GM11168 (cell line): Measurements from ENCODE around the gene ACSL6.

ENCODE experiments used
- in situ Hi-C: fragments of 300-500 bp; cut with MboI; formaldehyde crosslinking; loops from one replicate; pipeline ENCODE4 v1.12.0; 2022; ENCODE audit warnings: low sequenced_read_pairs; ENCODE audit not compliant: unreplicated experiment

The ACSL6 gene

DNA sequence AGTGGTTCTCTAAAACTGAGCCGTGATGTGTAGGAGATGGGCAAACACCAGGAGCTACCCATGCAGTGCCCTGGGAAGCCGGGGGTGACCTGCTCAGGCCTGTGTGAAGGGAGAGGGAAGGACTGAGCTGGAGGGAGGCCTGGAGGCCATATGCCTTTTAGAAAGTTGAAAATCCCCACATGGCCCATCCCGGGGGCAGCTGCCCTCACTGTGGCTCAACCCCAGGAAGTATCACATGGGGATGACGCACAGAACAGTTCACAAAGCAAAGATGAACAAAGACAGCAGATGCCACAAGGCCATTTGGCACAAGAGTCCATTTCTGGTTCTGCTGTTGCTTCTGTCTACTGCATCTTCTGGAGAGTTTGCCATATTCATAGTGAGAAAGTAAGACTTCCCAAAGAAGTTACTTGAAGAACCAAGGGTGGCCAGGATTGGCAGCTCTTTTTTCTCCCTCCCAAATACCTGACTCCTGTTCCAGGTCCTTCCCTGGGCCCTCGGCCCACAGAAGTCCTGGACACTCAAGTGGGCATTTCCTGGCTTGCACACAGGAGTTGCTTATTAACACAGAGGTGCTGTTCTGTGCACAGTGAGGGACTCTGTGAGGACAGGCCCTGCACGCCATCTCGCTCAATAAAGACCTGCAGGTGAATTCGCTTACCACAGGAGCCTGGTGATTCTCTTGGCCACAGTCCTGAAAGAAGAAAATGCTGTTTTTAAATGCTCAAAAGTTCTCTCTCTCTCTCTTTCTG lies 25.1 kb downstream of the ACSL6 start:
- in situ Hi-C loops, result no loop called here

DNA sequence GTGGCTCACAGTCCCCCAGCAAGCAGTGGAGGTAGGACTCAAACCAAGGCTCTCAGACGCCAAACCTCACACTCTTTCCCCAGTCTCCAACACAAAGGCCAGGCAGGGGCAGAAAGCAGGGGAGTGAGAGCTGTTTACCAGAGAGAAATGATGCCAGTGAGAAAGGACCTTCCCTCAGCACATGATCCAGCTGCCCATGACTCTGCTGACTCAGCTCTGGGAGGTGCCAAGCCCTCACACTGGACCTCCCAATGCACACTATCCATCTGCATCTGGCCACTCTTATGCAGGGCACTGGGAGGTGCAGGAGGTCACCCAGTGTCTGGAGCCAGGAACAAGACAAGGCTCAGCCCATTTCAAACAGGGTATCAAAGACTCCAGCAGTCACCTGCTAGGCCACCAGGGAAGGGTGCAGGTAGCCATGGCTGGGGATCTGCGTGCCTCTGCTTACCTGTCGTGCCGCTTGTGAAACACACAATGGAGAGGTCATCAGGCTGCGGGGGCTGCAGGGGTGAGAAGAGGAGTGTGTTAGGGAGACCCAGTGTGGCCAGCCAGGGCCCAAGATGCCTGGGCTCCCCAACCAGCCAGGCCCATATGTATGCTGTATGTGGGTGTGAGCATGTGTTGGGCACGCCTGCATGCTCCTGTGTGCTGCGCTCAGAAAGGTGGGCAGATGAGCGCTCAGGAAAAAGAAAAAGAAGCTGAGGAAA lies 26.3 kb downstream of the ACSL6 start:
- in situ Hi-C loops, result no loop called here

DNA sequence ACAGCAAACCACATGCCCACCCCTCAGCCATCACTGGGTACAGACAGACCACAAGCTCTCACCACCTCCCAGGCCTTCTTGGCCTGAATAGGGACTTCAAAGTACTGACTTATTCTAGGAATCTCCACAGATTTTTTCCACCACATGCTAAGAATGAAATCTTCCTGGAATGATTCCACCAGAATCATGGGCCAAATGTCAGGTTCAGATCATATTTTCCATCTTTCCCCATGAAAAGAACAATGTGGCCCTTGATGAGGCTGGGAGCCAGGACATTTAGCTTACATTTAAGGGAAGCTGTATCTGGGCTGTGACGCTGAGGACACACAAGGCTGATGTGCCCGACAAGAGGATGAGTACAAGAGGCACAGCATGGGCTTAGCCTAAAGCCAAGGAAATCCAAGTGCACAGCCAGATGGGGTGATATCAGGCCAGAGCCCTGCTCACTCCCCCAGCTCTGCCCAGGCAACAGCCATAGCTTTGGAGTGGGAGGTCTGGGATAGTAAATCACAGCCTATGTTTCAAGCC lies 28.1 kb downstream of the ACSL6 start:
- in situ Hi-C loops, result no loop called here

DNA sequence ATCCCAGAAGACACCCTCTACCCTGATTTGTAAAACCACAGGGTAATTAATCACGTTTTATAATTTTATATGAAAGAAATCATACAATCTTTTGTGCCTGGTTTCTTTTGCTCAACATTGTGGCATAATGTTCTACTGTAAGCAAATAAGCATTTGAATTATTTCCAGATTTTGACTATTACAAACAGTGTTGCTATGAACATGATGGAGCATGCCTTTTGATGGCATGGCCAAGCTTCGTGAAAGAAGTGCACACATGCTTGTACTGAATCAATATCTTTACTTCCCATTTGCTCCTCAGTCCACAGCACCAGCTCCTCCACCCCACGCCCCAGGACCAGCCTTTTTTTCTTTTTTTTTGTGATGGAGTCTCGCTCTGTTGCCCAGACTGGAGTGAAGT lies 29.9 kb downstream of the ACSL6 start:
- in situ Hi-C loops, result no loop called here

DNA sequence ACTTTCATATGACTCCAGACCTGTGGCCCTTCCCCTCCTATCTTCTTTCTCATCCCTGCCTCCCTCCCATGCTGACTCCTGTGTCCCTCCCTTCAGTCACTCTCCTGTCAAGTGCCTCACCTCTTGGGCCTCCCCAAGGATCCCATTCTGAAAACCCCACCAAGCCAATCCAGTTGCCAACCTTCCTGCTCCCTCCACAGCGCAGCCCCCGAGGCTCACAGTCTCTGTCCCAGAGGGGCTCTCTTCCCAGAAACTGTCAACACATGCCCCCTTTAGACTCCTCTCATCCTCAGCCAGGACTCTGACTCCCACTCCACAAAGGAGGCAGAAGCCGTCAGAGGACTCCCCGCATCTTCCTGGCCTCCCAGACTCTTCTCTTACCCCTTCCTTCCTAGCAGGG lies 30.8 kb downstream of the ACSL6 start:
- in situ Hi-C loops, result no loop called here

DNA sequence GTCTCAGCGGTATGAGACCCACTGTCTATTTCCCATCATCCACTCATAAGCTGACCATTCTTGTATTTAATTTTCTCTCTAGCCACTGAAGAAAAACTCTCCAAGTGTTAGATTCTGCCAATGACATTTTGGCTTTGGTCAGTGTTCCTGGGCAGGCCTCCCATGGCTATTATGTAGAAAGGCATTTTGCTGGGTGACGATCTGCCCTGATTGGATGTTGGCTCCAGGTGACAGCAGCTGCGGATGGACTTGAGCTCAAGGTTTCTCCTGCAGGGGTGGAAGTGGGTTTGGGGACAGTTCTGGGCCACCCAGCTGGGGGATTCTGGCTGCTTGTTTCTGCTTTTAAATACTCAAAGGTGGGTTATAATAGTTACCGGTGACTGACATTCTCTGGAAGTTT lies 31.6 kb downstream of the ACSL6 start:
- in situ Hi-C loops, result no loop called here

DNA sequence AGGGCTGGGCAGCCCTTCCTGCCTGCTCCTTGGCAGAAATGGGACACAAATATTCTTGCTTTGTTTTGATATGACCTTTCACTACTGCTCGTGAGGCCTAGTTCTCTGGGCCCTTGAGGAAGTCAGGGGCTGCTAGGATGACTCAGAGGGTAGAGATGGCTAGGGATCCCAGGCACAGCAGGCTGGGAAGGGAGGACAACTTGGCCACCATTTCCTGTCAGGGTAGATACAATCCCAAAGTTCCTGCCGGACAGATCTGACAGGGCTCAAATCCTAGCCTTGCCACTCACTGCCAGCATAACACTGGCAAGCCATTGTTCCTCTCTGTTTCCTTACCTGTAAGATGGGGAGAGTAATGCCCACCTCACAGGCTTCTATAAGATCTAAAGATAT lies 34.2 kb downstream of the ACSL6 start:
- in situ Hi-C loops, result no loop called here

DNA sequence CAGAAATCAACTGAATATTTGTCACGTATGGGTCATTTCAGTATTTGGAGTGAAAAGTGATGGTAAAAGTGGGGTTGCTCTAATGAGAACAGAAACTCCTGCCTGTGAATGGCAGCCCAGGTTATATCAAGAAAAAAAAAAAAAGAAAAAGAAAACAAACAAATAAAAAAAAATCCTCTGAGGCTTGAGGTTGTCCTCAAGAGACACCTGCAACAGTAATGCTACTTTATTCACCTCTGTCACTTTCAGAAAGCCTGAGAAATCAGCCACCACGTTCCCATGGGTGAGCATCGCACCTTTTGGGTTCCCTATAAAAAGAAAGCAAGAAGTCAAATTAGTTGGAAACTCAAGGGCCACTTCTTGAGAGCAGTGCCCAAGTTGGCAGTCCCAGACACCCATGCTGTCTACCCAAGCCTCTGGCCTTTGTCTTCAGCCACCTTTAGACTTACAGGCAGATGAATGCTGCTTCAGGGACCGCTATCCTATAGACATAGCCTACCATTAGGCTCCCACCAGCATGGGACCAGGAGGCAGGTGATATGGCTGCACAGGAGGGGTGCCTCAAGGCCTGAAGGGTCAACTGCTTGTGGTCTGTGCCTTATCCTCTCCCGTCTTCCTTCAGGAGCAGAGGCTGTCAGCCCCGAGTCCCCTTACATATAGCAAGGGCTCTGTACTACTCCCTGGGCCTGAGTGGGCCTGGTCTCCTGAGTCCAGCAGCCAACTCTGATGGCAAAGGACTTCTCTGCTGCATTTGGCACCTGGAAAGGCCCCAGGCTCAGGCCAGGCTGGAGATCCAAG lies 34.8 kb downstream of the ACSL6 start:
- in situ Hi-C loops, result no loop called here

DNA sequence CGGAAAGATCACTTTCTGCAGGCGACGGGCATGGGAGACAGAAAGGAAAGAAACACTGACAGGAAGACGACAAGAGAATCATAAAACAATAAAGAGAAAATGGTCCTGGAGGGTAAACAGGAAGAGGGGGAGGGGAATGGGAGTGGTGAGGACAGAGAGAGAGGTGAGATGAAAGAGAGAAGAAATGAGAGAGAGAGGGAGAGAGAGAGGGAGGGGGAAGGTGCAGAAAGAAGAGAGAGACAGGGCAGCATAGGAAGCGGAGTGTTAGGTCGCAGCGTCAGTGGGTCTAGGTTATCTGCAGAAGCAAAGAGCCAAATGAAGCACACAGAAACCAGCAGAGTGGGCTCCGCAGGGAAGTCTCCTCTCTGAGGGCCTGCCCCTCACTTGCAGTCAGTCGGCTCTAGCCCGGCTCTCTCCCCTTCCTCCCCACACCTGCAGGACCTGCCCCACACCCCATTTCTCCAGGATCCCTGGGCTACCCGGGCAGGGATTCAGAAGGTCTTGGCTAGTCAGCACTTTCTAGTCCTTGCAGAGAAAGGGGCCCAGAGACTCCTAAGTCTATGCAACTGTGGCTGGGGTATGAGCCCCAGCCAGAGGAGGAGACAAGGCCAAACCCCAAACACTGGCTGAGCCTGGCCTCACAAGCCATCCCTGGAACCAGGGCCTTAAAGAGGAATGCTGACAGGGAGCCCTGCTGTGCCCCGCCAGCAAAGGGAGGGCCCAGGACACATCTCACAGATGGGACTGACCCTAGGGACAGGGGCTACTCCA lies 36.3 kb downstream of the ACSL6 start:
- in situ Hi-C loops, result no loop called here

DNA sequence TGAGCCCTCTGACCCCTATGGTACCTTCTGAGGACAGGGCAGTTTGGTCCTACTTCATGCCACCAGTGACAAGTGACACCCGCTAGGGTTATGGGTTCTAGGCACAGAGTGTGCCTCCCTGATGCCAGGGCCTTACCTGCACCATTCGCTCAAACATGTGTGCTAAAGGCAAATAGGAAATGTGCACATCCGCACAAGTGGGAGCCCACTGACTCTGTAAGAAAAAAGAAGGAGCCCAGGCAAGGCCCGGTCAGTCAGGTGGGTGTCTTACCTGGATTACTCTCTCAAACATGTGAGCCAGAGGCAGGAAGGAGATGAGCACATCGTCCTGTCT lies 36.9 kb downstream of the ACSL6 start:
- in situ Hi-C loops, result no loop called here

DNA sequence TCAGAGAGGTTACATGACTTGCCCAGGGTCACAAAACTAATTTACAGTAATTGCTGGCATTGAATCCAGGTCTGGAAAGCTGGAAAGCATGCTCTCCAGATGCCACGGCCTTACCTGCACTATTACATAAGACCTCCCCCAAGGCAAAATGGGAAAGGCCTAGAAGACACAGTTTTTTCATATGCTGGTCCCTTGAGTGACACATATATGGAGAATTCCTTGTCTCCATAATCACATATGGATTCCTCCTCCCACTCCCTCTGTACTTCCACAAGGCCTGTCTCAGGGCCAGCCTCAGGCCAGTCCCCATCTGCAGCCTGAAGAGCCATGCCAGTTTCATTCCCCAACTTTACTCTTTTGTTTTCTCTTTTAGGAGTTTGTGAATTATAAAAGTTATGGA lies 37.4 kb downstream of the ACSL6 start:
- in situ Hi-C loops, result no loop called here

DNA sequence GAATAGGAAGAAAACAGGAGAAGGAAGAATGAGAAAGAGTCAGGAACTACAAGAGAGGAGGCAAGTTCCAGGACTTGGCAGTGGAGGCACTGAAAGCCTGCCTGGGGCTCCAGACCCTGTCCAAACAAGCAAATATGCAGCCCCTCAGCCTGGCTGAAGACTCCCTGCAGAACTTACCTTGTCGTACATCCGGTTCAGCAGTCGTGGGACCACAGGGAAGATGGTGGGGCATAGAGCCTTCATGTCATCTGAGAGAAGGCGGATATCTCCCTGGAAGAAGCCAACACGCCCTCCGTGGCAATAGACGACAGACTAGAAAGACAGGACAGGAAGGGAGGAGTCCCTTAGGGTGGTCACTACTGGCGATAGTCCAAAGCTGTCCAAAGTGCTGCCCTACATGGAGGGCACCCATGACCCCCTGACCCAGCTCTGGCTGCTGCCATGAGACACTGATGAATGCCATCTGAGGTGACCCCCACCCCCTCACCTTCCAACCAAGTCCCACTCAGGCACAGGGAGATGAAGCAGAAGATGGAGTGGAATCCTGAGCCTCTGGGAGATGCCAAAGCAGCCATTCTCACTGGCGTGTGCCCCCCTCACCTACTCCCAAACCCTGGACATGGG lies 38.3 kb downstream of the ACSL6 start:
- in situ Hi-C loops, result no loop called here

DNA sequence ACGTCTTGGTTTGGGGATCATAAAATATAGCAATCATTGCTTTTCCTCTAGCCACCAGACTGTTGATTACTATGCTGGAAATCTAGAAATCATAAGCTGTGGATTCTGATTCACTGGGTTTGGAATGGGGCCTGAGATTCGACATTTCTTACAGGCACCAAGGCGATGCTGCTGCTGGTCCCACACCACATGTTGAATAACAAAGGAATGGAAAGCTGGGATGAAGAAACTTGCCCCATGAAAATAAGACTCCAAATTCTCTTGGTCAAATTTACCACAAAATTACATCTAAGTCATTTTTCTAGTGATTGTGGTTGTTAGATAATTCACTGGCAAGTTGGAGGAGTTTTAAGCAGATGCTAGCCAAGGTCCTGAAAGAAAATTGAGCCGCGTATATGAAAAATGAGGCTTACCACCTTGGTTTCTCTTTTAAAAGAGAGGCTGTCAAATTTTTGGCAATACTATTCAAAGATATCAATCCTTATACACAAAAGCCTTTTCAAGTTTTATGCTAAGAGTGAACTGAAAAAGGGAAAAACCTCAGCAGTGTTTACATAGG lies 43.0 kb downstream of the ACSL6 start:
- in situ Hi-C loops, result no loop called here

DNA sequence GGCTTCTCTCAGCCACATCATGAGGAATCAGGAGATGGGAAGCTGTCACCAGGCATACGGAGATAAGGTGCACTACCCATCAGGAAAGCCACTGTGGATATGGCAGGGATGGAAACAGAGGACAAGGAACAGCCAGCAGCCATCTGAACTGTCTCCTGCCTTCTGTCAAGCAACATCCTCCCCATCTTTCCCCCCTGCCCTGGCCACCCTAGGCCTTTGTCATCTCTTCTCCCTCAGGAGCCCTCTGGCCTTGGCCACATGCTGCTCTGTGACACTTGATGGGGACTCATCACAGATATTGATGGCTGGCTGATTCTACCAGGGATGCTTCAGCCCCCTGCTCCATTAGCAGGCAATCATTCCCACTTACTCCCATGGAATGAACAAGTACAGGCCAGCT lies 44.9 kb downstream of the ACSL6 start:
- in situ Hi-C loops, result no loop called here

DNA sequence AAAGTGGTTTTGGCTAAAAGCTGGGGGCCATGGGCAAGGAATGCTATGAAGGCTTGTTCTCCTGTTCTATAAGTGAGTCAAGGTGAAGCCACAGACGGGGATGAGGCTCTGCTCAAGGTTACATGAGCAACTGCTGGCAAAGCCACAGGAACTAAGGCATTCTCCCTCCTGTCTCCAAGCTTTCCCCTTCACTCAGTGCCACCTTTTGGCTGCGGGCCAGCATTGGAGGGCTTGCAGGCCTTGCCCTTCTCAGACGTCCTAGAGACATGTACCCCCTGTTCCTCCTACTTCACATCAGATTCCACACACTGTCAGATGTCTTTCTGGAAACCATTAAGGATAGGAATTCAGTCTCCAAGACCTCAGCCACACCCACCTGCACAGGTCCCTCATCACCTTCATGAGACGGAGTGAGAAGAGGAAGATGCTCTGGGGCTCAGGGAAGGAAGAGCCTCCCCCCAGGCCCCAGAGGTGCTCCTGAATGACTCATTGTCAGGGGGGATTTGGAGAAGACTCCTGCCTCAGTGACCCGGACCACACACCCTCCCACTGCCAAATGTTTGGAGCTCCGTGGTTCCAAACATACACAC lies 45.5 kb downstream of the ACSL6 start:
- in situ Hi-C loops, result no loop called here

DNA sequence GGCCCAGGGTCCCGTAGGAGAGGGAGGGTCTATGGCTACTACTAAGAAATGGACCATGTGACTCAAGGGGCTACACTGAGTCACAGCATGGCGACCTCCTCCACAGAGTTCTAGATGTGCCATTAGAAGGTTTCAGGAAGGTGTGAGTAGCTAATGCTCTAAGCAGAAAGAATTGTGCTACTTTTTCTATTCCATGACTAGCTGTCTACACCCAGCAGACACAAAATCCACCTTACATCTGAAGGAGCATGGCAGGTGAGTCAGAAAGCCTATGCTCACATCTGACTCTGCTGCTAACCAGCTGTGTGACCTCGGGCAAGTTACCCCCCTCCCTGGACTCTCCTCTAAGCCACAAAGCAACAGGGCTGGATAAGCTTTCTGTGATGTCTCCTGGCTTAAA lies 51.6 kb downstream of the ACSL6 start:
- in situ Hi-C loops, result no loop called here

DNA sequence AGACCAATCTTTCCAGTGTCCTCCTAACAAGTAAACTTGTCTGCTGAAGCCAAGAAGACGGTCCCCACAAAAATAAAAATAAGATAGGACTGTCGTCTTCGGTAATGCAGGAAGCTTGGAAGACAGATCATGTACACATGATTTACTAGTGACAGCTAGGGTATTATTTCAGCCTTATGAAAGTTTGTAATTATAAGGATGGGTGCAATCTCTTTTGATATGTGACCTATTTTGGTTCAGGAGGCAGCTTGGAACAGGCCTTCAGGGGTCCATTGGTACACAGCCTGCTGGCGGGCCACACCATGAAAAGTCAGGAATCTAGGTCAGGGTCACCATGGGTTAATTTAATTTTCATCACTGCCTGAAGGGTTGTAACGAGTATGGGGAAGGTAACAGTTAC lies 52.3 kb downstream of the ACSL6 start:
- in situ Hi-C loops, result no loop called here

DNA sequence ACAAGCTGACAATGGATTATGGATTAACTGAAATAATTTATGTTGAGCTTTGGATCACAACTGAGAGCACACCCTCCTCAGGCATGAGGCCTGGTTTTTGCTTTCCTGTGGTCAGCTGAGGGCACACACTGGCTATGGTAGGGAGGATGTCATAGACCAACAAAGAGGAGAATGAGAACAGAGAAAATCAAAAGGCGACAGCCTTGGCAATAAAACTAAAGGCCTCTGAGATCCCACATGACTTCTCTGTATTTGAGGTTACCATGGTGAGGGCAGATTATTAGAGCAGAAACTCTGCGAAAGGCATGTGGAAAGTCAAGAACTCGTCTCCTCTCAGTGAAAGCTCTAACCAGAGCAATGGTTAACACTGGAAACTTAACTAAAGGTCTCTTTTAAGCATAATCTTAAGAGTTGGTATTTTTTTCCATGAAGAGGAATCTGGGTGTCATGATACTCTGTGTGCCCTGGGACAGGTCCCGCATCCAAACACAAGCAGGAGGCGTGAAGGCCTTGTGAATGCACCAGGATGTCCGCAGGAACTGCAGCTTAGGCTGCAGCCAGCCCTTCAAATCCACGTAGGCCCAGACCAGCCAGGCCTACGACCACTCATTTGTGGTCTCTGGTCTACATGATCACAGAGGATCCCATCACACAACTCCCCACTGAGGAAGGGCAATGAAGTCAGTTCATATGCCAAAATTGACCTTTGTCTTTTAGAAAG lies 53.6 kb downstream of the ACSL6 start:
- in situ Hi-C loops, result no loop called here

DNA sequence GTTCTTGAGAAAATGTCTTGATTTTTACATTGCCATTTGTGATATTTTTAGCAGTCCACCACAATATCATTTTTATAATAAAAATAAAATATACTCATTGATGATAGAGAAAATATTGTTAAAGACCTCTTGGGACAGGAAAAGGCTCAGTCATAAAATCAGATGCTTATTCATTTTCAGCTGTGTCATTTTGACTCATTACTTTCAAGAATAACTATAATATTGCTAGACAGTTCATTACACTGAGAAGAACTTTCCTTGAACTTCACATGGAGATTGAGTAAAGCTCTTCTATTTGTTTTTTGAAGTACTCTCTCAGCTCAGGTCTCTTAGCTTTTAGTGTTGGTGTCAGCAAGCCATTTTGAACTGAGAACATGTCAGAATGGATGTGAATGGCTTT lies 57.5 kb downstream of the ACSL6 start:
- in situ Hi-C loops, result no loop called here
